ENCODE data around the gene ZNF324B. TPM values are rescaled to one million over a fixed set of nuclear protein-coding genes. Genes with fewer than 3 reads are reported as not detected.
A peak's percentile ranks its signal among the peaks of the same experiment; 100 is the strongest.

Gene ZNF324B
- total RNA-seq, 1 donor from 2014 or later, result 6.3 TPM

GRCh38 chr19:58476498-58477015 lies 25.1 kb downstream of the ZNF324B start:
- H3K4me3 Mint-ChIP-seq (ENCODE audit: unreplicated experiment), result peak overlapping the region; percentile 86
- H3K36me3 Mint-ChIP-seq (ENCODE audit: low read depth), result peaks cover 2% of the 10 kb centered on the region
- H3K27ac Mint-ChIP-seq (ENCODE audit: unreplicated experiment), result peak overlapping the region; percentile 85

GRCh38 chr19:58477130-58477529 lies 25.7 kb downstream of the ZNF324B start:
- Mint-ChIP-seq H3K27ac (ENCODE audit: unreplicated experiment) (peak overlapping the region; percentile 85), H3K4me3 (ENCODE audit: unreplicated experiment) (peak overlapping the region; percentile 86), H3K27me3 (ENCODE audit: low read depth) (no peaks in the 10 kb centered on the region), H3K9me3 (ENCODE audit: low read depth) (no peaks in the 10 kb centered on the region), H3K36me3 (ENCODE audit: low read depth) (peaks cover 2% of the 10 kb centered on the region), H3K4me1 (ENCODE audit: low read depth) (peaks cover 24% of the 10 kb centered on the region)
- DNase-seq (ENCODE audit: low spot score), result no peak
- TF ChIP-seq CTCF (IDR thresholded peaks at IDR 0.05), result no peak

More at GRCh38 chr19:58476498-58477015, 25.1 kb downstream of the ZNF324B start:
- H3K9me3 Mint-ChIP-seq (ENCODE audit: low read depth), result no peaks in the 10 kb centered on the region
- no peaks in the 10 kb centered on the region for H3K27me3 Mint-ChIP-seq (ENCODE audit: low read depth)
- peaks cover 24% of the 10 kb centered on the region for H3K4me1 Mint-ChIP-seq (ENCODE audit: low read depth)
- no peak for TF ChIP-seq CTCF (IDR thresholded peaks at IDR 0.05)
- no peak for DNase-seq (ENCODE audit: low spot score)

- TF ChIP-seq CTCF (IDR thresholded peaks at IDR 0.05), result no peak
- no peak overlapping the region for H3K27ac Mint-ChIP-seq (ENCODE audit: unreplicated experiment)
- H3K9me3 Mint-ChIP-seq (ENCODE audit: low read depth), result no peaks in the 10 kb centered on the region
- H3K27me3 Mint-ChIP-seq (ENCODE audit: low read depth), result no peaks in the 10 kb centered on the region
- peaks cover 2% of the 10 kb centered on the region for H3K36me3 Mint-ChIP-seq (ENCODE audit: low read depth)
- peaks cover 24% of the 10 kb centered on the region for H3K4me1 Mint-ChIP-seq (ENCODE audit: low read depth)
- no peak for DNase-seq (ENCODE audit: low spot score)
- no peak overlapping the region for H3K4me3 Mint-ChIP-seq (ENCODE audit: unreplicated experiment)
Measured at GRCh38 chr19:58477871-58478270, 26.4 kb downstream of the ZNF324B start.

GRCh38 chr19:58479303-58479702 lies 27.9 kb downstream of the ZNF324B start:
- Mint-ChIP-seq H3K4me1 (ENCODE audit: low read depth) (peaks cover 28% of the 10 kb centered on the region), H3K9me3 (ENCODE audit: low read depth) (no peaks in the 10 kb centered on the region), H3K4me3 (ENCODE audit: unreplicated experiment) (no peak overlapping the region), H3K27ac (ENCODE audit: unreplicated experiment) (peak overlapping the region; percentile 33), H3K27me3 (ENCODE audit: low read depth) (no peaks in the 10 kb centered on the region), H3K36me3 (ENCODE audit: low read depth) (peaks cover 2% of the 10 kb centered on the region)
- no peak for TF ChIP-seq CTCF (IDR thresholded peaks at IDR 0.05)
- no peak for DNase-seq (ENCODE audit: low spot score)

- Mint-ChIP-seq H3K4me1 (ENCODE audit: low read depth) (peaks cover 22% of the 10 kb centered on the region), H3K27me3 (ENCODE audit: low read depth) (no peaks in the 10 kb centered on the region), H3K4me3 (ENCODE audit: unreplicated experiment) (no peak overlapping the region), H3K9me3 (ENCODE audit: low read depth) (no peaks in the 10 kb centered on the region), H3K27ac (ENCODE audit: unreplicated experiment) (no peak overlapping the region), H3K36me3 (ENCODE audit: low read depth) (peaks cover 2% of the 10 kb centered on the region)
- no peak for DNase-seq (ENCODE audit: low spot score)
- TF ChIP-seq CTCF (IDR thresholded peaks at IDR 0.05), result no peak
Measured at GRCh38 chr19:58479736-58480480, 28.5 kb downstream of the ZNF324B start.

Data from chondrocyte (in vitro differentiated cells).